Measurements from ENCODE around the gene LPCAT1.

- no peak for TF ChIP-seq POLR2A (IDR thresholded peaks at IDR 0.05)
- TF ChIP-seq, protein P1, sequence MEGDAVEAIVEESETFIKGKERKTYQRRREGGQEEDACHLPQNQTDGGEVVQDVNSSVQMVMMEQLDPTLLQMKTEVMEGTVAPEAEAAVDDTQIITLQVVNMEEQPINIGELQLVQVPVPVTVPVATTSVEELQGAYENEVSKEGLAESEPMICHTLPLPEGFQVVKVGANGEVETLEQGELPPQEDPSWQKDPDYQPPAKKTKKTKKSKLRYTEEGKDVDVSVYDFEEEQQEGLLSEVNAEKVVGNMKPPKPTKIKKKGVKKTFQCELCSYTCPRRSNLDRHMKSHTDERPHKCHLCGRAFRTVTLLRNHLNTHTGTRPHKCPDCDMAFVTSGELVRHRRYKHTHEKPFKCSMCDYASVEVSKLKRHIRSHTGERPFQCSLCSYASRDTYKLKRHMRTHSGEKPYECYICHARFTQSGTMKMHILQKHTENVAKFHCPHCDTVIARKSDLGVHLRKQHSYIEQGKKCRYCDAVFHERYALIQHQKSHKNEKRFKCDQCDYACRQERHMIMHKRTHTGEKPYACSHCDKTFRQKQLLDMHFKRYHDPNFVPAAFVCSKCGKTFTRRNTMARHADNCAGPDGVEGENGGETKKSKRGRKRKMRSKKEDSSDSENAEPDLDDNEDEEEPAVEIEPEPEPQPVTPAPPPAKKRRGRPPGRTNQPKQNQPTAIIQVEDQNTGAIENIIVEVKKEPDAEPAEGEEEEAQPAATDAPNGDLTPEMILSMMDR (IDR thresholded peaks at IDR 0.05): no peak
Observed at GRCh38 chr5:1483856-1484729, 39.7 kb downstream of the LPCAT1 start.

Measured in testis (tissue), 2 donors.